Measurements from ENCODE around the gene RAPGEF6.
"Not testable (repeated sequence)": the region's sequence is repeated elsewhere in the genome, so short reads cannot be mapped to it uniquely, and the experiment has no call there.

Gene RAPGEF6

DNA sequence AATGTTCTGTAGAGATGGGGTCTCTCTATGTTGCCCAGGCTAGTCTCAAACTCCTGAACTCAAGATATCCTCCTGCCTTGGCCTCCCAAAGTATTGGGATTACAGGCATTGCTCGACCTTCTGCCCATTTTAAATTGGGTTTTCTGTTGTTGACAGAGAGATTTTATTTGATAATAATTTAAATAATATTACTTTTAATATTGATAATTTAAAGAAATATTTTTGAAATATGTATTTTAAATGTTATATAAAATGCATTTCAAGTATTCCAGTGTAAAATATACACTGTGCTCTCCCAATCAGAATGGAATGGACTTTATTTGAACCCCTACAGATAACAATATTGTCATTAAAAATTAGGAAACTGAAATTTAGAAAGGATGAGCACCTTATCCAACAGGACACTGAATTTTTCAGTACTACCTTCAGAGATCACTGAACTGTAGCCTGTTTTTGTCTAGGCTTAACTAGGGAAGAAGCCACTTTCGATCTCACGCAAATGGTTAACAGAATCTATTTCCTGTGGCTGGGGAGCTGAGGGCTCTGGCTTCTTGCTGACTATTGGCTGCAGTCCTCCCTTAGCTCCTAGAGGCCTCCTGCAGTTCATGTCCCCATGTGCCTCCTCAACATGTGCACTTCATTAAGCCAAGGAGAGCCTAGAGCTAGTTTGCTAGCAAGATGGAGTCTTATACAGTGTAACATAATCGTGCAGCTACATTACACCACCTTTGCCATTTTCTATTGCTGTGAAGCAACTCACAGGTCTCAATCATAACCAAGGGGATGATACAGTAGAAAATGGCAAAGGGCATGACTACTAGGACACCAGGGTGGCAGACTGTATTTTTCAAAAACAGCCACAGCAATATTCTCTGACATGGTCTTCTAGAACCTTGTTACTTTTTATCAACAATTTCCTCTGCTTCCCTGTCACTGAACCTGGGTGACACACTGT lies 221.1 kb downstream of the RAPGEF6 start:
- no peak for DNase-seq

DNA sequence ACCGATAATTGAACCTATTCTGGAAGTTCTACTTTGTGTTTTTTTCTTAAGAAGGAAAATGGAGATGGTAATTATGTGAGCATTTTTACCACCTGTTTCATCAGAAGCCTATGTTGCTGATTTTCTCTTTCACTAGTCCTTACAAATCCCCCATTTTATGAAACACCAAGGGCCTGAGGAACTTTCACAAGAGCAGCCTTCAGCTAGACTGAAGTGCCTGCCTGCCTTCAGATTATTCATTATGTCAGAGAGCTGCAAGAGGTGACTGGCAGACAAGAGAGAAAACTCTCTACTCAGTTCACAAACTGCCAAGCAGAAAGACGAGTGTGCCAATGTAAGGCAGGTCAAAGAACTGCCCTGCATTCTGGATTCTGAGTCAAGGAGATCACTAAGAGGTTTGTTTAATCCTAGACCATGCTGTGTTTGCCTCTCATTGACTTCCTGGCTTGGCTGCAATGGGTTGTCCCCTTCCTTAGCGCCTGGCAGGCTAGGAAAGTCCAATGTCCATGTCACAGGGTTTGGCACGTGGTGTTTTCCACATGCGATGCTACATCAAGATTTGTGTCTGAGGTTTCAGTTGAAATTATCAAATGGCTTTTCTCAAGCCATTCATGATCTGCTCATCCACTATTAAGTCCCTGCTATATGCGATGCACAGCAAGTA lies 227.9 kb downstream of the RAPGEF6 start:
- DNase-seq, result no peak

DNA sequence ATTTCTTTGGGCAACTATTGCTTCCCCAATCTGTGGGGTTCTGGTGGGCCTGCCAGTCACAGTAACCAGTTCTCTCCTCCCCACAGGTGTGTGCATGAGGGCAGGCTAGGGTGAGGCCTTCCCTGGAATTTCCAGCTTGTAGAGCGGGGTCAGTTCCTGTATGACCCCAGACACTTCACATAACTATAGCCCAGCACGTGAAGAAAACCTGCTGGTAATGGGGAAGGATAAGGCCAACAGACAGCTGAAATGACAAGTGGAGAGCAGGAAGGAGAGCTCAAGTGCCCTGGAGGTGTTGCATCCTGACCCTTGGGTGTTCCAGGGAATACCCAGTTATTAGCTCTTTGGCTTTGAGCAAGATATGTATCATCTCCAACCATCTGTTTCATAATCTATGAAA lies 229.0 kb downstream of the RAPGEF6 start:
- DNase-seq, result no peak

DNA sequence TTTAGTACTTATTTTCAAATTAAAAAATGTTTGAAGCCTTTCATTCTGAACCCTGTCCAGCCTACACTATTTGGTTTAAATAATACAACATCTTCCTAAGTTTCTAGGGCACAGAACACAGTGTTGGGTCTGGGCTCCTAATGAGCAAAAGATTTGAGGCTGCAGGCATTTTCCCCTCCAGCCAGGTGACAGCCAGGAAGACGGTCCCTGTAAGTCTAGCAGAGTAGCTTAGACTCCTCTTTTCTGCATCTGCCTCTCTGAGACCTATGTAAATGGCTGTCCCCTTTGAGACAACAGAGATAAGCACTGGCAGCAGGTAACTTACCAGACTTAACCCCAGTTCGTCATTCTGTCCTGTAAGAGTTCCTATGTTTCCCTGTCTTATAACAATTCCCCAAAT lies 229.4 kb downstream of the RAPGEF6 start:
- no peak for DNase-seq

DNA sequence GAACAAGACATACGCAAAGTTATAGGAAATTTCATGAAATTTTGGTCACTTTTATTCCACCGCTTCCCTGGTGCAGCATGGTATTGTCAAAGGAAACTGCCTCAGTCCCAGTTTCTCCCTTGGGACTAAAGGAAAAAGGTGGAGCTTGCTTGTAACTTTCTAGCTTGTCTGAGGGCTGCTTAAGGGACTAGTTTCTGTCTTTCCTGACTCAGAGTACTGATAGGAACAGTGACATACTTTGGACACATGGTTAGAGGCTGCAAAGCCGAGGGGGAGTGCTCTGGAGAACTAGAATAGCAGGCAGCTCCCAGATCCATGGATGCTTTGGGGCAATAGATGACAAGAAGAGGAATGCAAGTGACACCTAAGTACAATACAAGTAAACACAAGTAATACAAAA lies 234.4 kb downstream of the RAPGEF6 start:
- DNase-seq, result no peak

DNA sequence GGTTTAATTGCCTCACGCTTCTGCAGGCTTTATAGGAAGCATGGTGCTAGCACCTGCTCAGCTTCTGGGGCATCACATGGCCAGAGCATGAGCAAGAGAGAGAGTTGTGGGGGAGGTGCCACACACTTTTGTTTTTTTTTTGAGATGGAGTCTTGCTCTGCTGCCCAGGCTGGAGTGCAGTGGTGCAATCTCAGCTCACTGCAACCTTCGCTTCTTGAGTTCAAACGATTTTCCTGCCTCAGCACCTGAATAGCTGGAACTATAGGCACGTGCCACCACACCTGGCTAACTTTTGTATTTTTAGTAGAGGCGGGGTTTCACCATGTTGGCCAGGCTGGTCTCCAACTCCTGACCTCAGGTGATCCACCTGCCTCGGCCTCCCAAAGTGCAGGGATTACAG lies 236.0 kb downstream of the RAPGEF6 start:
- not testable (repeated sequence) for DNase-seq

DNA sequence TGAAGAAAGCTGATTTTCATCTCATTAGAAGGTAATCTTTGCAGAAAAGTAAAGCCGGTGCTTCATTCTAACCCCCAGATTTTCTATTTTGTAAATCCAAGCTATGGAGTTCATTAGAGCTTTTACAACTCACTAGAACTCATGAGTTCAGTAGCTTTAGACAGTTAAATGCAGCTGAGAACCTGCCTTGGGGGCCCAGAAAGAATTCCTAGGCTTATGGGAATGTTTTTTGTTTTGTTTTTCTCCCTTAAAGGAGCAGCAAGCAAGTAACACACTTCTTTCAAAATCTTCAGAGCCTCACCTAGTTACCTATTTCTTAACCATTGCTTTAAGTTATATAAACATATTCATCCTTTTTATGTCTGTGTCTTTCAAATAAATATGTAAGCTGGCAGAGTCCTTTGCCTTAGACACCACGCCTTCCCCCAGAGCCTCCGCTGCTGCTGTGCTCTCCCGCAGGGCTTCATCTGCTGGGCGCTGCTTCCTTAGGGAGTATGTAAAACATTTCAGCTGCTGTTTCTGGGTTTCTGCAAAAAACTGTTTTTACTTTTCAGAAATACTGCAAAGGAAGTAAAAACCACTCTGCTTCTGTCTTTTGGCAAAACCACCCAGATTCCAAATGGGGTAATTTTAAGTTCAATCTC lies 238.3 kb downstream of the RAPGEF6 start:
- no peak for DNase-seq

DNA sequence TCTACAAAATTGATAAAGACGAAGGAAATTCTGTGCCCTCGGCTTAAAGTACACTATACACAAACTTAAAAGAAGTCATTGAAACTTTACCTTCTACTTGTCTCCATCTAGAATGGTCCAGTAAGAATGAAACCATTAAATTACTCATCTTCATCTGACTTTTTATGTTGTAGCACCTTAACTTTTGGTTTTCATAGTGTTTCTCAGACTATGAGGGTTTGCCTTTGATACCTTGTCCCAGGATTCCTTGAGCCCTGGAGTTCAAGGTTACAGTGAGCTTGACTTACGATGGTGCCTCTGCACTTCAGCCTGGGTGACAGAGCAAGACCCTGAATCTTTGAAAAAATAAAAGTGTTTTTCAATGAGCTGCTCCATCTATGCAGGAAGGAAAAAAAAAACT lies 239.0 kb downstream of the RAPGEF6 start:
- DNase-seq, result no peak

DNA sequence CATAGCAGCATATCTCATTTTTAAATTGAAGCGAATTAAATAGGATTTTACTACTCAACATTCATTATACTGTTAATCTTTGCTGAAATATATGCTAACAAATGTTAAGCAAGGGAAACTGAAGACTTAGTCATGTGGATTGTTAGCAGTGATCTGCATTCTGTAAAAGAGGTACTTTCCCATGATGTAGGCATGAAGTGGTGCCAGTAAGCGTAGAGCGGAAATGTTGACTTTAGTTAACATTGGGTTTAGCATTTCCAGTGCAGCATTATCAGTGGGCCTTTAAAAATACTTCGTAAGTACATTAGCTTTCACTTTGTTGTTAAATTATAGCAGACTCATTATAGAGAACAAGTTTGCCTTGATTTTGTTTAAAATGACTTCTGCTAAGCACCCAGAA lies 240.9 kb downstream of the RAPGEF6 start:
- DNase-seq, result no peak

DNA sequence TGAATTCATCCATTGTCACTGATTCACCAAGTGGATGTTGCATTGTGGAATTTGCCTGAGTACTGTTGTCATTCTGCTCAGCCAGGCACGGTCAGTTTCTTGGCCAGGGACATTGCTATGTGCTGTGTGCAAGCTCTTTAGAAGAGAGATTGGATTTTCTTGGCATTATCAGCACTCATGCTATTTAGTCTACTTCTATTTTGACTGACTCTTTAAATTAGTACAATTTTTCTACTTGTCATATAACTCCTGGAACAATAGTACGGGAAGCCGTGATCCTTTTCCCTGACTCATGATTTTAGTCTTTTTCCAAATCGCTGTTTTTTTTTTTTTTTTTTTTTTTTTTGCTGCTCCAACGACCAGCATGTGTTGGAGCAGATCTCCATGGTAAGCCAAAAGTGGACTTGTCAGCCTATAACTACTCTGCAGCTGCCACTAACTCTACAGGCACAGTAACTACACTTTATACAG lies 241.5 kb downstream of the RAPGEF6 start:
- no peak for DNase-seq

DNA sequence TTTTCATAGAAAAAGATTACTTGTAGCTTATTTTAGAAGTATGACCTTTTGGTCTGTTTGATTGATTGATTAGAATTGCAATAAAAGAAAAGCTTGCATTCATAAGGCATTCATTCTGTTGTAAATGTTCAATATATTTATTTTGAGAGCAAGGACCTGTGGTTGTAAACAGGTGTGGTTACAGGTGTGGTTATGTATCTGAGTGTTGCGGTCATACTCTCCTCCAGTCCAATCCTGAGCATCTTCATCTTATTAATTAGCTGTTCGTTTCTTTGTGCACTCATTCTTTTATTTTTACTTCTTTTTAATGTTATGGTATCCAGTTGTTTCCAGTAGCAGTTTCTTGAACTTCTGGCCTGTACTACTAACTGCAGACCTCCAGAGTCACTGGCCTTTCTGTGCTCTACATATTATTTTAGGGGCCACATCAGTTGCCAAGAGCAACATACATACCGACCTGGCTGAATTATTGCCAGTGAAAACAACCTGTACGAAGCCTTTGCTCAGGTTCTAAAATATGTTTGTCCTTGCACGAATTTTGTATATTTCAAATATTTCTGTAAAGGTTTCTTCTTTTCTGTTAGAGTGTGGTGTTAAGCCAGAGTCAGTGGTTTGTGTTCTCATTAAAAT lies 242.4 kb downstream of the RAPGEF6 start:
- DNase-seq, result no peak

DNA sequence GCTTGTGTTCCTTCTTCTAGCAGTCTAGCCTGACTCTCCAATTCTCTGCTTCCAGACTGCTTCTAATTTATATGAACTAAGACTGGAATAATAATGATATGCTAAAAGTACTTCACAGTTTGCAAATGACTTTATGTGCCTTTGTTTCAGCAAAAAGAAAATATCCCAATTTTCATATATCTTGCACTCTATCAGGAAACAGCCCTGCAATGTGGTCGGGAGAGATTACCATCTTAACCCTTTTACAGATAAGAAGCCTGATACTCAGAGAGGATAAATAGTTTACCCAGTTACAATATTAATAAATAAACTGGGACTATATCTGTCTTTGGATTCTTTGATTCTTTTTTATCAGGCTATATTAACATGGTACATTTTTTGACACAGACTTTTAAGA lies 245.2 kb downstream of the RAPGEF6 start:
- DNase-seq, result no peak

DNA sequence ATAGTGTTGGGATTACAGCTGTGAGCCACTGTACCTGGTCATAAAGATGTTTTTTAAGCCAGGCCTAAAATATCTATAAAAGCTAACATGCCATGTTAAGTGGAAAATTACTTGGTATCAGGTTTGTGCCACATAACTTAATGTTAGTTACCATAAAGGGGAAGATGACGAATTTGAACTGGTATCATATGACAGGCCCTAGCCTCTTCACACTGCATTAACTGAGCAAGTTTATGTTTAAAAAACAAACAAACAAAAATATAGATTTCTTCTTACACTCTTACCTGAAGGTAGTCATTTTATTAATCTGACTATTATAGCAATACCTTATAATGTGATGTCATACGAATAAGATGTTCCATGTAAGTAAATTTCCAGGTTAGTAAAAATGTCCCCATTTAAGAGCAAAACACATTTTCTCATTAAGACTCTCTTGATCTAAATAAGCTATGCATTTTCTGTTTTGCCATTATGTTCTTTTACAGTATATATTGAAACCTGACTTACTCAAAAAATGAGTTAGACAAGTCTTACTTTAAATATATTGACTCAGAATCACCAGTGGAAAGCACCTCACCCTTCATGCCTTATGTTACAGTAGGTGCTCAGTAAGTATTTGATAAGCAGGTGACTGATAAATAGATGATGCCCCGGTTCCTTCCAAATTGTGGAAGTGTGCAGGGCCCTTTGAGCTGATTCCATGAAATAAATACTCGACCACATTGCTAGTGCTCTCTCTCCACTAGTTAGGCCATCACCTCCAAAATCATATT lies 245.7 kb downstream of the RAPGEF6 start:
- no peak for DNase-seq

DNA sequence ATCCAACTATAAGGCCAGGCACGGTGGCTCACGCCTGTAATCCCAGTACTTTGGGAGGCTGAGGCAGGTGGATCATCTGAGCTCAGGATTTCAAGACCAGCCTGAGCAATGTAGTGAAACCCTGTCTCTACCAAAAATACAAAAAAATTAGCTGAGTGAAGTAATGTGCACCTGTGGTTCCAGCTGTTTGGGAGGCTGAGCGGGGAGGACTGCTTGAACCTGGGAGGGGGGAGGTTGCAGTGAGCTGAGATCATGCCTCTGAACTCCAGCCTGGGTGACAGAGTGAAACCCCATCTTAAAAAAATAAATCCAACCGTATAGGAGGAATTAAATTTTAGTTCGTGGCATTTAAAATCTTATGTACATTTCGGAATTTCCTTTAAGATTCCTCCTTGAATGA lies 247.8 kb downstream of the RAPGEF6 start:
- no peak for DNase-seq

DNA sequence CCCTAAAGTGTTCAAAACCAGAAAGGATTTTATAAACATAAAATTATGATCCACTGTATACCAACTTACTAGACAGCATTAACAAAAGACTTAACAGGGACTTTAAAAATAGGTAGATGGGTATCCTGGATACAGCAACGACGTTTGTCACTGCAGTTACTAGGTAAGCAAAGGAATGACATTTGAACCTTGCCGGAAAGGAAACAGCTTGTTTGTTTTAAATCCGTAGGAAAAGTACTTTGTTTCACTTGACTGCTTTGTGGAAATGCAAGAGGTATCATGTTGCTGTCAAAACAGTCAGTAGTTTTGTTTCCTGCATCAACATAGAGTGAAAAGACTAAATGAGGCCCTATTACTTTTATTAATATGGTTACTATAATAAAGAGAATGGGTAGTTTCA lies 248.2 kb downstream of the RAPGEF6 start:
- DNase-seq, result no peak

DNA sequence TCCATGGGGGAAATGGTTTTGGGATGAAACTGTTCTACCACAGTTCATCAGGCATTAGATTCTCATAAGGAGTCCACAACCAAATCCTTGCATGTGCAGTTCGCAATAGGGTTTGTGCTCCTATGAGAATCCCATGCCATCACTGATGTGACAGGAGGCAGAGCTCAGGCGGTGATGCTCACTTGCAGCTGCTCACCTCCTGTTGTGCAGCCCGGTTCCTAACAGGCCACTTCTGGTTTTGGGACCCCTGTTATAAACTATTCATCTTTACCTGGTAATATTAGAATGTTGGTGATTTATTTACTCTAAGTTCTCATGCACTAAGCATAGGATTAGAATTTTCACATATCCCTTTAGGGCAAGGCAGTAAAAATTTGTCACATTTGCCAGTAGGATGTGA lies 248.9 kb downstream of the RAPGEF6 start:
- DNase-seq, result no peak

DNA sequence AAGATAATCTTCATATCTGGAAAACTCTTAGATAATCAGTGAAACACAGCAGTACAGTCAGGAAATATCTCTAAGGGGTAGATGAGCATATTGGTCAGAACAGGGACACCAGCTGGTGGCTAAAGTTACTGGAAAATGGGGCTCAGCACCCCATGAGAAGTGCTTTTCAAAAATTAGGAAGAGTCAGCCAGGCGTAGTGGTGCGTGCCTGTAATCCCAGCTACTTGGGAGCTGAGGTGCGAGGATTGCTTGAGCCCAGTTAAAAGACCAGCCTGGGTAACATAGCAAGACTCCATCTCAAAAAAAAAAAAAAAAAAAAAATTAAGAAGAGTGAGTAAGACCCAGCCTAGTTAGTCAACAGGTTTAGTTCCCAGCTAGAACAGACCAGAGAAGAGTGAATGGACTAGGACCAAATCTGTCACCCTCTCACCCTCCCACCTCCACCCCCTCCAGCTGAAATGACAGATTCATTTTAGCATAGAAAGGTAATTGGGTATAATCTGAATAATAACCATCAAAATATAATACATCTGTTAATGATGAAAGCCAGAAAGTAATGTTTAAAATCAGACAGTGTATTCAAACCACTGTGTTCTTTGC lies 250.3 kb downstream of the RAPGEF6 start:
- no peak for DNase-seq

DNA sequence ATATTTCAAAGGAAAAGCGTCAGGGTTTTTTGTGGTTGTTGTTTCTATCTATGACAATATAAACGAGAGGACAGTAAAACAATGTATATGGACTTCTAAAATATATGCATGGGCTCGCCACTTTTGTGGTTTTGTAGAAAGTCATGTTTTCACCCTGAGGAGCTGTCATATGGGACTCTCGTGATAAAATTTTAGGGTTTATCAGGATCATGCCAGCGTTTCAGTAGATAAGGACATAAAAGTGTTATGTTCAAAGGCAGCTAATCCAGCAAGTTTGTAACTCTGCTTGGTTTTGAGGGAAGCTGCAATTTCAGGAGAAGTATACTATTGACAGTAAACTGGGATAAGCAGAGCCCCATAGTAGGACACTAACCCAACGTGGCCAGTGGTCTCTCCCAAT lies 250.9 kb downstream of the RAPGEF6 start:
- no peak for DNase-seq

DNA sequence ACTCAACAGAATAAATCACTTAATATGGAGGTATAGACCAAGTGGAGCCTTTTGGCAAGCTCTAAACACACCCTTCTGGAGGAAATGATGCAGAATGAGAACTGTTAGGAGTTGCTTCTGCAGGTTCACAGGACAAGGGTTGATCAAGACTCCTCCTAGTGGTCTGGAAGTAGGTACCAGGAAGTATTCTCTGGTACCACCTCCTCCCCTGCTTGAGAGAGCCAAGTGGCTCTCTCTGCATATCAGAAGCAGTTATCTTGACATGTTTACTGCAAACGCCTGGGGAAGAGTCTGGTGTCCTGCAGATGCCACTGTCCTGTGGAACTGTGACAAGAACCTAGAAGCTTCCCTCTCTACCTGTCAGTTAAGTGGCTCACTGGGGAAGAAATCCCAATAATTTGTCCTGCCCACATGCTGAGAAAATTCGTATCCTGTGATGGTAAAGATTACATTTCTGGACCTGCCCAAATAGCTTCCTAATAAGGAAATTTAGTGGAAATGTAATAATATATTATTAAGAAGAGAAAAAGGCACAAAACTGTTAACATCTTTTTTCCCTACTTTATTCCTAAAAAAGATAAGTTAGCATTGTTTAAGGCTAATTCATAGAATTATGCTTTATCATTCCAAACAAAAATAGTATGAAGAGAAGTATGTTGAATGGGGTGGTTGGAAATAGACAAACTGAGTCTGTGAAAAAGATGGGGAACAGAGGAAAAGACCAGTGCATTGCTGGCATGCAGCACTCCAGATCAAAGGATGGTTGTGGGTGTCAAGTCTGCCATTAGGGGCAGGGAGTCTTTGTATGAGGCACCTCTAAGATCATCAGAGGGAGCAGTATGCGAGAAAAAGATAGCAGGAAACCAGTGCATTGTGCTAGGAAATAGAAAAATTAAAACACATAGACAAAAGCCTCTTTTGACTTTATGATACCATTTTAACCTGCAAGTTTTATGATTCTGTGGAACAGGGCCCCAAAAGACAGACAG lies 252.3 kb downstream of the RAPGEF6 start:
- peak; percentile 53 for DNase-seq

DNA sequence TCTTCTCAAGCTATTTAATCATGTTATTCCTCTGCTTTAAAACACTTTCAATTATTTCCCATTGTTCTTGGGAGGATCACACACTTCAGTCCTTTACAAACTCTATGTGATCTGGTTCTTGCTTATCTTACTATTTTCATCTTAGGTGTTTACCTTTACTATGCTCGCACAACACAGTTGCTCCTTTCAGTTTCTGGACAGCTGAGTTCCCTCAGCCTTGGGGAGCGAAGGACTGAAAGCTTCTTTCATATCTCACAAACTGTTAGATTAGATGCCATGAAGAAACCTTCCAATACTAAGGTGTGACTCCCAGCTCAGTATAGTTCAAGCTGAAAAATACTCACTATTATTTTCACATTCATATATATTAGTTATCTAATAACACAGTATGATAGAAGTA lies 253.3 kb downstream of the RAPGEF6 start:
- no peak for DNase-seq

DNA sequence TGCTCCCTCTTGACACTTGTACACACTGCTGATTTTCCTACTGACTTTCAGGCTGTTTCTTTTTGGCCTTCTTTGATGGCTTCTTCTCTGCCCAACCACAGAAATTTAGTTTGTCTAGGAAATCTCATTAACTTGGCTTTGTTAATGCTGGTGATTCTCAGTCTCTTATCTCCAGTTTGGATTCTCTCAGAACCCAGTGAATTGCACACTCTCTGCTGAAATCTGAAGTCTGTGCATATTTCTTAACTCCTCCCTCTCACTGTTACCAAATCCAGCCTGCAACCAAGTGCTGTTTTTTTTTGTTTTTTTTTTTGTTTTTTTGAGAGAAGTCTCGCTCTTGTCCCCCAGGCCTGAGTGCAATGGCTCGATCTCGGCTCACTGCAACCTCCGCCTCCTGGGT lies 254.0 kb downstream of the RAPGEF6 start:
- DNase-seq, result no peak
